ENCODE results near the gene DAW1. TPM values are rescaled to one million over a fixed set of nuclear protein-coding genes. Genes with fewer than 3 reads are reported as not detected.

The DAW1 gene
- total RNA-seq, 1 experiment from 2014 or later = 0.20 TPM

DNA sequence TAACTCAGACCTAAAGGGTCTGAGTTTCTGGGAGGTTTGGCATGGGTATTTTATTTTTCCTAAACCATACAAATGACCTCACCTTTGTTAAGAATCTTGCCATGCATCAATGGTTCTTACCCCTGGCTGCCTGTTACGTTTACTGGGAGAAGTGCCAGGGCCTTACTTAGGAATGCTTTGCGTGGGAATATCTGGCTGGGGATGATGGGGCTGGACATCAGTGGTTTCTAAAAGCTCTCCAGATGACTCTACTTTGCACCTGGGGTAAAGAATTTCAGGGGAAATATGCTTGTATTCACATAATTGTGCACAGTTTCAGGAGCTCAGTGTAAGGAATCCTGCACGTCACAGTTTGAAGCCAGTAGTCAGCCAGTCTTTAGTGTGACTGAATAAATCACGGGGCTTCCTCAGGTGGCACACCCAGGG is 18.2 kb upstream of the DAW1 start (continued):
- no peak for TF ChIP-seq ZNF274 (IDR thresholded peaks at IDR 0.05; ENCODE audit: low read depth, low read length)
- no peak for TF ChIP-seq TCF7L2 (IDR thresholded peaks at IDR 0.05; ENCODE audit: borderline replicate concordance, extremely low read depth, insufficient read depth, insufficient read length)
- TF ChIP-seq, protein P1, sequence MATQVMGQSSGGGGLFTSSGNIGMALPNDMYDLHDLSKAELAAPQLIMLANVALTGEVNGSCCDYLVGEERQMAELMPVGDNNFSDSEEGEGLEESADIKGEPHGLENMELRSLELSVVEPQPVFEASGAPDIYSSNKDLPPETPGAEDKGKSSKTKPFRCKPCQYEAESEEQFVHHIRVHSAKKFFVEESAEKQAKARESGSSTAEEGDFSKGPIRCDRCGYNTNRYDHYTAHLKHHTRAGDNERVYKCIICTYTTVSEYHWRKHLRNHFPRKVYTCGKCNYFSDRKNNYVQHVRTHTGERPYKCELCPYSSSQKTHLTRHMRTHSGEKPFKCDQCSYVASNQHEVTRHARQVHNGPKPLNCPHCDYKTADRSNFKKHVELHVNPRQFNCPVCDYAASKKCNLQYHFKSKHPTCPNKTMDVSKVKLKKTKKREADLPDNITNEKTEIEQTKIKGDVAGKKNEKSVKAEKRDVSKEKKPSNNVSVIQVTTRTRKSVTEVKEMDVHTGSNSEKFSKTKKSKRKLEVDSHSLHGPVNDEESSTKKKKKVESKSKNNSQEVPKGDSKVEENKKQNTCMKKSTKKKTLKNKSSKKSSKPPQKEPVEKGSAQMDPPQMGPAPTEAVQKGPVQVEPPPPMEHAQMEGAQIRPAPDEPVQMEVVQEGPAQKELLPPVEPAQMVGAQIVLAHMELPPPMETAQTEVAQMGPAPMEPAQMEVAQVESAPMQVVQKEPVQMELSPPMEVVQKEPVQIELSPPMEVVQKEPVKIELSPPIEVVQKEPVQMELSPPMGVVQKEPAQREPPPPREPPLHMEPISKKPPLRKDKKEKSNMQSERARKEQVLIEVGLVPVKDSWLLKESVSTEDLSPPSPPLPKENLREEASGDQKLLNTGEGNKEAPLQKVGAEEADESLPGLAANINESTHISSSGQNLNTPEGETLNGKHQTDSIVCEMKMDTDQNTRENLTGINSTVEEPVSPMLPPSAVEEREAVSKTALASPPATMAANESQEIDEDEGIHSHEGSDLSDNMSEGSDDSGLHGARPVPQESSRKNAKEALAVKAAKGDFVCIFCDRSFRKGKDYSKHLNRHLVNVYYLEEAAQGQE (IDR thresholded peaks at IDR 0.05; ENCODE audit: low read depth) = no peak

DNA sequence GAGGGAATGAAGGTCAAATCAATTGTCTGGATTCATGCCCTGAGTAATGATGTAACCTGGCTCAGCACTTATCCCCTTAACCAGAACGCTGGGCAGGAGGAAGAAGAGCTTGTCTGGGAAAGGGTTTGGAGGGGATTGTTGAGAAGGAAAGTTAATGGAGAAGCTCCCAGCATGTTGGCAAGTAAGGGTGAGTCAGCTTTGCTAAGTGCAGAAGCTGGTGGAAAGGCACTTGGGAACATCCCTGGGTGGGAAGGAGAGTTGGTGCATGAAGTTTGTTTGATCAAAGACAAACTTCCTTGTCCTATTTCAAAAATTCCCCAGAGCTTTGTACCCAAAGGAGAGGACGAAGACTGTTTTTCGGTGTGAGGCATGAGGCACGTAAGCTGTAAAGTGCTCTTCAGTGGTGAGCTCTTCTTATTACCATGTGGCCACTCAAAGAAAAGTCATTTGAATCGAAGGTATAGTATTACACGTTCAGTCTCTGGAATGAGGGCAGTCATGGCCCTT is 17.6 kb upstream of the DAW1 start:
- Histone ChIP-seq H3K4me2 (ENCODE audit: low read length) (no peak overlapping the region), H3K27ac (ENCODE audit: low read depth, low read length) (no peak overlapping the region)

More for the DNA sequence above, 17.6 kb upstream of the DAW1 start:
- no peaks in the 10 kb centered on the region for H3K9me3 ChIP-seq (ENCODE audit: control insufficient read depth in 1 of 2, insufficient read depth in 1 of 2, low read depth in 1 of 2, low read length in 2 of 2)
- H3K4me1 ChIP-seq (ENCODE audit: control insufficient read depth in 1 of 2, insufficient read depth in 2 of 2, low read length in 2 of 2) = peaks cover 3 to 25% of the 10 kb centered on the region in 2 experiments; a peak in 3 of 4 replicates
- H3K9me2 ChIP-seq (ENCODE audit: insufficient read depth) = no peaks in the 10 kb centered on the region
- no peak for TF ChIP-seq SP1 (IDR thresholded peaks at IDR 0.05; ENCODE audit: low read depth)
- ATAC-seq (no peak), DNase-seq (ENCODE audit: low read depth, low spot score) (no peak)
- ChIA-PET RAD21 (ENCODE audit: low non-redundant PET in 1 of 2, low total read pairs in 2 of 2, uncharacterized antibody in 2 of 2, unreplicated experiment in 2 of 2) (no interaction called here), POLR2A (interaction anchor here (2.1 kb wide), 1 partner anchor 9 kb away, joined by 8 read pairs; no protein-coding TSS in a partner anchor), CTCF (interaction anchor here (1.1 kb wide), 1 partner anchor 9 kb away, joined by 16 read pairs; no protein-coding TSS in a partner anchor)
- intact Hi-C loops (cut with micrococcal nuclease) = no loop called here
- H3K27me3 ChIP-seq (ENCODE audit: insufficient read depth, low read length) = no peaks in the 10 kb centered on the region
- H3K9ac ChIP-seq (ENCODE audit: low read length) = no peak overlapping the region
- H3K36me3 ChIP-seq (ENCODE audit: control insufficient read depth in 1 of 2, insufficient read depth in 2 of 2, low read length in 2 of 2) = no peaks in the 10 kb centered on the region
- BruUV-seq (replicated peaks) = no TSS peak
- H3K4me3 ChIP-seq (replicated peaks in 1 of 2; ENCODE audit: low read depth in 1 of 2, low read length in 2 of 2) = no peak overlapping the region
- H3K79me2 ChIP-seq (ENCODE audit: insufficient read depth, low read length) = no peaks in the 10 kb centered on the region
- H4K20me1 ChIP-seq (ENCODE audit: insufficient read depth) = no peaks in the 10 kb centered on the region
- no peak overlapping the region for H2AFZ ChIP-seq (ENCODE audit: low read depth, low read length, poor library complexity, severe bottlenecking)
